ENCODE data around the gene NCOR1.
"Not testable (repeated sequence)": the region's sequence is repeated elsewhere in the genome, so short reads cannot be mapped to it uniquely, and the experiment has no call there.

NCOR1 gene

GRCh38 chr17:16085066-16085699 is 130.2 kb downstream of the NCOR1 start:
- no peak for DNase-seq

GRCh38 chr17:16083223-16083622 is 132.1 kb downstream of the NCOR1 start:
- DNase-seq: no peak

GRCh38 chr17:16081507-16082087 is 133.7 kb downstream of the NCOR1 start:
- no peak for DNase-seq

GRCh38 chr17:16080366-16080765 is 135.0 kb downstream of the NCOR1 start:
- DNase-seq: no peak

DNA sequence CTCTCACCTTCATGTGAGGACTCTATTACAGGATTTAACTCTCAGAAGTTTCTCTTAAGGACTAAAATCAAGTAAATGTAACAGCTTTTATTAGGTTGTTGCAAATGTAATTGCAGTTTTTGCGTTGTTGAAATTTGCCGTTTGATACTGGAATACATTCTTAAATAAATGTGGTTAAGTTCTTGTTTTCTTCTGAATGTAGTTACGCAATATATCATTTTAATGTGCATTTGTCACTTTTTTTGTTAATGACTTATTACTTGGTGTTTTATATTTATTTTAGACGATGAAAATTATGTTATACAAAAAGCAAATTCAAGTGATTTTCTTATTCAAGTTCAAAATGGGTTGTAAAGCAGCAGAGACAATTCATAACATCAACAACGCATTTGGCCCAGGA is 139.4 kb downstream of the NCOR1 start:
- no peak for DNase-seq

DNA sequence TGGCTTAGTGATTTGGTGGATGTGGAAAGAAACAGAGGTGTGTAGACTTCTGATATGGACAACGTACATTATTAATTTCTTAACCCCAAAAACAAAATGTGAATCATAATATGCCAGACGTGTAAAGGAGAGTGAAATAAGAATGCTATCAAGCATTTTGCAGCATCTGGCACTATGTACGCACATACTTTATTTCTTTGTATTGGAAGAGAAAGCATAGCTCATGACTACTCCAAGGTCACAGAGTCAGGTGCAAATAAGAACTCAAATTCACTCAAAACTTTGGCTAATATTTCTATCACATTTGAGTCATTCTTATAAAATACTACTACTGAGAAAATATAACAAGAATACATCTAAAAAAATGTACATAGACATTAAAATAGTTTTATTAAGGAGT is 140.9 kb downstream of the NCOR1 start:
- no peak for DNase-seq

DNA sequence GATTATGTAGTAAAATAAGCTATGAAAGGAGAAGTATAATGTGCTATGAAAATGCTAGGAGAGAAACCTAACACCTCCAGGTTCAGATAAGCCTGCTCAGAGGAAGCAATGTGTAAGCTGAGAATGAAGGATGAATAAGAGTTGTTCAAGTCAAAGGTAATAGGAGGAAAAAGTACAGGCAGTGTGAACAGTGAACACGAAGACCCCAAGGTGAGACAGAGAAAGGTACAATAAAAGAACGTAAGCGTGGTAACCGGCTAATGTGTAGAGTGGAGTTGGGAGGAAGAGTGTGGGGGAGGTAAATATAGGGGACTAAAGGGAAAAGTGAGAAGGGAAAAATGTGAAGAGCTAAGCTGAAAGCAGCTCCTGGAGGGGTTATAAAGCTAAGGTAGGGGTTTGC is 141.5 kb downstream of the NCOR1 start:
- DNase-seq: no peak

- DNase-seq: no peak
Observed at GRCh38 chr17:16072031-16072430, 143.3 kb downstream of the NCOR1 start.

- no peak for DNase-seq
Observed at GRCh38 chr17:16068323-16068722, 147.0 kb downstream of the NCOR1 start.

DNA sequence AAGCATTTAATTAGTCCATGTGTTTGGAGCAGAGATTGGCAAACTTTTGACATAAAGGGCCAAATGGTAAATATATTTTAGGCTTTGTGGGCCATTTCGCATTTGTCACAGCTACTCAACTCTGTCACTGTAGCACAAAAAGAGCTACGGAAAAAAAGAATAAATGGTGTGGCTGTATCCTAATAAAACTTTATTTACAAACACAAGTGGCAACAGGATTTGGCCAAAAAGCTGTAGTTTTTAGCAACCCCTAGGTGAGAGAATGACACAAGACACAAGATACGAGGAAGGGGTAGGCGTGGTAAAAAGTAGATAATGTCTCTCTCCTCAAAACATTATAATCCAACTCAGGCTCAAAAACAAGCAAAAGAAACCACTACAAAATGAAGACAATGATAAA is 149.2 kb downstream of the NCOR1 start:
- no peak for DNase-seq

DNA sequence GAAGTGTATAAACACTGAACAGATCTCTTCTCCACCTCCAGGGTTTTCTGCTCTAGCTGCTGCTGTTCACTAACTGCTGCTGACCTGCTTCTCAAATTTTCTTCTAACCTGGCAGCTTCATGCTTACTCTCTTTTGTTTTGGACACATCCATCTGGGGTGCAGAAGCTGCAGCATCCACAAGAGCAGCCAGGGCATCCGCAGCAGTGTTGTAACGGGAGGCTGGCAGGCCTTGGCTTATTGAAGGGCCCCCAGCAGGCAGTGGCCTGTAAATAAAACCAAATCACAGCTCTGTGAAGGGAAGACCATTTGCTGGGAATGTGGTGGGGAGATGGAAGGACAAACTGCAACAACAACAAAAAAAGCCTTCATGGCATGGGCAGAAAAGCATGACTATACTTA is 153.7 kb downstream of the NCOR1 start:
- DNase-seq: no peak

DNA sequence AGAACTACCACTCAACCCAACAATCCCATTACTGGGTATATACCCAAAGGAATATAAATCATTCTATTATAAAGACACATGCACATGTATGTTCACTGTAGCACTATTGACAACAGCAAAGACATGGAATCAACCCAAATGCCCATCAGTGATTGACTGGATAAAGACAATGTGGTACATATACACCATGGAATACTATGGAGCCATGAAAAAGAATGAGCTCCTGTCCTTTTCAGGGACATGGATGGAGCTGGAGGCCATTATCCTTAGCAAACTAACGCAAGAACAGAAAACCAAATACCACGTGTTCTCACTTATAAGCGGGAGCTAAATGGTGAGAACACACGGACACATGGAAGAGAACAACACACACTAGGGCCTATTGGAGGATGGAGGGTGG is 160.2 kb downstream of the NCOR1 start:
- DNase-seq: not testable (repeated sequence)

GRCh38 chr17:16052486-16052885 is 162.8 kb downstream of the NCOR1 start:
- DNase-seq: no peak

GRCh38 chr17:16050844-16051243 is 164.5 kb downstream of the NCOR1 start:
- no peak for DNase-seq

GRCh38 chr17:16048811-16049449 is 166.4 kb downstream of the NCOR1 start:
- DNase-seq: no peak

DNA sequence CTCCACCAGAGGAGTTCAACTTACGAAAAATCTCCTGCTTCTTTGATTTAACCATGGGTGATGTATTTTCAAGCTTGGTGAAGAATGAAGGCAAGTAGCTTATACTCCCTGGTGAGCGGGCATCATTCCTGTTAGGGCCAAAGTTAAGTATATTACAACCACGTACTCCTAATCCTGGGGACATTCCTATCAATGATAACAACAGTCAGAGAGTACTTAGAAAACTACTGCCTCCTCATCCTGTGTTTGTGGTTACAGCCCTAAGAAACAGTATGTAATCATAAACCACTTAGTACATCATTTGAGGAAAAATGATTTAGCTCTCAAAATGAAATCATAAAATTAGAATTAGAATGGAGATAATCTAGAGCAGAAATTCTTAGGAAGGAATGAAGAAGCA is 168.4 kb downstream of the NCOR1 start:
- no peak for DNase-seq

DNA sequence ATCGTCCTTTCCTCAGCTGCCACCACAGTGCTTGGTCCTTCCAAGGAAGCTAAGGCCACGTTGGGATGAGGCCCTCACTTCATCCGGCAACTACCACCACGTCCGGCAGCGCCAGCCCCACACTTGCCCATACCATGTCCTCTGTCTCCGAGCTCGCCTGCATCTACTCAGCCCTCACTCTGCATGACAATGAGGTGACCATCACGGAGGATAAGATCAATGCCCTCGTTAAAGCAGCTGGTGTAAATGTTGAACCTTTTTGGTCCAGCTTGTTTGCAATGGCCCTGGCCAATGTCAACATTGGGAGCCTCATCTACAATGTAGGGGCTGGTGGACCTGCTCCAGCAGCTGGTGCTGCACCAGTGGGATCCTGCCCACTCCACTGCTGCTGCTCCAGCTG is 170.8 kb downstream of the NCOR1 start:
- no peak for DNase-seq

DNA sequence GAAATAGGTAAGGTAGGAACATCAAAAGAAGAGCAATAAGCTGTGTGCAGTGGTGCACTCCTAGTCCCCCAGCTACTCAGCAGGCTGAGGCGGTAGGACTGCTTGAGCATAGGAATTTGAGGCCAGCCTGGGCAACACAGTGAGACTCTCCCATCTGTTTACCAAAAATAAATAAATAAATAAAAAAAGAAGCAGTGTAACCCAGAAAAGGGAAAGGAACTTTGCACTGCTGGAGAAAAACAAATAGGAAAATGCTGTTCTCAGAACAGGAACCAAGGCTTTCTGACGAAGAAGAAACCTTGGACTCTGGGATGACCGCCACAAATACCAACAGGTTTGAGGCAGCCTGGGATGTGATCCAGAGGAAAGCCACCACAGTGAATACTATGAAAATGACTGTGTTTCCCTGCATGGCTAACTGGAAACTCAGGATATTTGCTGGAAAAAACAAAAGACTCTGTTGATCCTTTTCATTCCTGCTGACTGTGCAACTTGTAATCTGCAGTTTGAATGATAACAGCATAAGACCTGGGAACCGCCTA is 174.6 kb downstream of the NCOR1 start:
- DNase-seq: no peak

DNA sequence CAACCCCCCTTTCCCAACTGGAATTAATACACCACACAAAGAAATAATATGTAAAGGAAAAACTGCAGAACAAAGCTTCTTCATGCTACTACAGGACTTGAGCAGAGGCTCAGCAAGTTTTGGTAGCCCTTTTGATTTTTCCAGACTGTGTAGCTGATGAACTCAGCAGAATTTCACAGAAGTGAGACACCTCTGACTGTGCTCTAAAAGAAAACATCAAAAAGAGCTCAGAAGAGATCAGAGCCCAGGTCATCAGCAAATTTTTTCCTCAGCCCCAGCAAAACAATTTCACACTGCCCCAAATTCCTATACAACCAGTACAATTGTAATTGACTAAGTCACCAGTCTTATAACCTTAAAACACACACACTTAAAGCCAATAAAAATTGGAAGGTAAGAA is 177.7 kb downstream of the NCOR1 start:
- DNase-seq: no peak

- no peak for DNase-seq
Observed at GRCh38 chr17:16036261-16036660, 179.1 kb downstream of the NCOR1 start.

- DNase-seq: no peak
Observed at GRCh38 chr17:16033729-16034349, 181.5 kb downstream of the NCOR1 start.

DNA sequence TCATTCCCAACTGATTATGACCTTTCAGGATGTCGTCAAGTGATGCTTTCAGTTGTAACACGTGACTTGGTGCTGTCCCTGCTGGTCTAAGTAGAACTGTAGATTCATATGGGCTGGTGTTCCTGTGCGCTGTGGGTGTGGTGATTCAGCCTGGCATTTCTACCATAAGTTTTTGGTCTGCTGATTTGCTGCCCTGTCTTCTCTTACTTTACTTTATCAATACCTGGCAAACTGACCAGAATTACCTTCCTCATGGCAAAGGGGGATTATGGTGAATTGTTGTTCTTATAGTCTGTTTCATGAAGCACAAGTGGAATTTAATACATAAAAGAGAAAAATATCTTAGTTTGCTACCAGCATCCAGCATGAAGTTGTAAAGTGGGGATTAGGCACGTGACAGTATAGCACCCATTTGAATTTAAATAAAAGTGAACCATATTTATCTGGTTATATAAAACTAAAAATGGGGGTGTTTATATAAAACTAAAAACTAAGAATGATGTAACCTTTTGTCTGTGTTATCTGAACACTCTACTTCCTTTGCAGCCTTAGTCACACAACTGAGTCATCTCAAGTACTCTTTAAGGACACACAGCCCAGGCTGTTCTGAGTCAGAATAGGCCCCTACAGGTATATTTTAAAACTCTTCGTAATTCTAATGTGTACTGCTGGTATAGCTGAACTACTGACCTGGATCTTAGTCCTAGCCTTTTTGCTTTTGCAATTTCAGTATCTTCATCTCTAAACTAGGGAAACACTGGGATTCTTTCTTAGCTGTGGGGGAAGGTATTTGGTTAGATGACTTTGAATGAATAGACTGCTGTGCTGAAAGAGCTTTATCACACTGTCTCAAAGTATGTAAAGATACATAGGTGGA is 187.4 kb downstream of the NCOR1 start:
- DNase-seq: no peak

GRCh38 chr17:16026895-16027294 is 188.4 kb downstream of the NCOR1 start:
- DNase-seq: no peak

Data from DMS 273 treated with DMSO at 0.1 percent for 48 hours (cell line).